Measurements from ENCODE around the gene CYTH1. TPM values are rescaled to one million over a fixed set of nuclear protein-coding genes. Genes with fewer than 3 reads are reported as not detected.

The CYTH1 gene
- polyA plus RNA-seq, 1 donor from 2014 or later, result 120 TPM

DNA sequence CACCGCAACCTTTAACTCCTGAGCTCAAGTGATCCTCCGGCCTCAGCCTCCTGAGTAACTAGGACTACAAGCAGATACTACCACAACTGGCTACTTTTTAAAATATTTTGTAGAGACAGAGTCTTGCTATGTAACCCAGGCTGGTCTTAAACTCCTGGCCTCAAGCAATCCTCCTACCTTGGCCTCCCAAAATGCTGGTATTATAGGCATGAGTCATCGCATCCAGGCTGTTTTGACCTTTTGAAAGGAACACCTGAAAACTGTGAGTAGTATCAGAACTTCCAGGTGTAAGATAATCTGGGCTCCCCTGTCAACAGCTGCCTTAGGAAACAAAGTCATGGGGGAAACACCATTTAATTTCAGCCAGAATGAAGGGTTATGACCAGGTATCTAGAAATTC, 77.5 kb downstream of the CYTH1 start:
- Histone ChIP-seq H3K36me3 (ENCODE audit: insufficient read depth, low read length) (no peaks in the 10 kb centered on the region), H3K4me3 (ENCODE audit: low read length) (no peak overlapping the region), H4K20me1 (ENCODE audit: insufficient read depth) (no peaks in the 10 kb centered on the region), H3K27me3 (ENCODE audit: insufficient read depth, low read depth, low read length) (no peaks in the 10 kb centered on the region), H3K9me2 (ENCODE audit: insufficient read depth, low read length) (no peaks in the 10 kb centered on the region), H3F3A (ENCODE audit: insufficient read depth, low read length, poor library complexity, severe bottlenecking) (no peaks in the 10 kb centered on the region), H3K4me2 (ENCODE audit: low read length) (no peak overlapping the region), H3K27ac (ENCODE audit: low read length) (no peak overlapping the region), H2AFZ (ENCODE audit: low read depth, low read length) (no peak overlapping the region), H3K79me2 (replicated peaks; ENCODE audit: insufficient read depth, low read length) (no peaks in the 10 kb centered on the region), H3K9me3 (ENCODE audit: low read length) (no peaks in the 10 kb centered on the region), H3K9ac (ENCODE audit: low read length) (no peak overlapping the region)
- TF ChIP-seq RAD21 (conservative IDR thresholded peaks at IDR 0.05) (no peak), EP300 (conservative IDR thresholded peaks at IDR 0.05; ENCODE audit: poor library complexity, severe bottlenecking) (no peak), REST (IDR thresholded peaks at IDR 0.05; ENCODE audit: borderline replicate concordance) (no peak), POLR2AphosphoS5 (IDR thresholded peaks at IDR 0.05) (no peak), TAF1 (IDR thresholded peaks at IDR 0.05; ENCODE audit: low read depth) (no peak), EZH2 (IDR thresholded peaks at IDR 0.05; ENCODE audit: borderline replicate concordance, insufficient read depth, low read length, poor library complexity, severe bottlenecking) (no peak), MXI1 (conservative IDR thresholded peaks at IDR 0.05; ENCODE audit: poor library complexity, severe bottlenecking) (no peak), SMC3 (conservative IDR thresholded peaks at IDR 0.05; ENCODE audit: poor library complexity) (no peak)
- TF ChIP-seq, protein P1, sequence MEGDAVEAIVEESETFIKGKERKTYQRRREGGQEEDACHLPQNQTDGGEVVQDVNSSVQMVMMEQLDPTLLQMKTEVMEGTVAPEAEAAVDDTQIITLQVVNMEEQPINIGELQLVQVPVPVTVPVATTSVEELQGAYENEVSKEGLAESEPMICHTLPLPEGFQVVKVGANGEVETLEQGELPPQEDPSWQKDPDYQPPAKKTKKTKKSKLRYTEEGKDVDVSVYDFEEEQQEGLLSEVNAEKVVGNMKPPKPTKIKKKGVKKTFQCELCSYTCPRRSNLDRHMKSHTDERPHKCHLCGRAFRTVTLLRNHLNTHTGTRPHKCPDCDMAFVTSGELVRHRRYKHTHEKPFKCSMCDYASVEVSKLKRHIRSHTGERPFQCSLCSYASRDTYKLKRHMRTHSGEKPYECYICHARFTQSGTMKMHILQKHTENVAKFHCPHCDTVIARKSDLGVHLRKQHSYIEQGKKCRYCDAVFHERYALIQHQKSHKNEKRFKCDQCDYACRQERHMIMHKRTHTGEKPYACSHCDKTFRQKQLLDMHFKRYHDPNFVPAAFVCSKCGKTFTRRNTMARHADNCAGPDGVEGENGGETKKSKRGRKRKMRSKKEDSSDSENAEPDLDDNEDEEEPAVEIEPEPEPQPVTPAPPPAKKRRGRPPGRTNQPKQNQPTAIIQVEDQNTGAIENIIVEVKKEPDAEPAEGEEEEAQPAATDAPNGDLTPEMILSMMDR (IDR thresholded peaks at IDR 0.05; ENCODE audit: poor library complexity, severe bottlenecking), result no peak

DNA sequence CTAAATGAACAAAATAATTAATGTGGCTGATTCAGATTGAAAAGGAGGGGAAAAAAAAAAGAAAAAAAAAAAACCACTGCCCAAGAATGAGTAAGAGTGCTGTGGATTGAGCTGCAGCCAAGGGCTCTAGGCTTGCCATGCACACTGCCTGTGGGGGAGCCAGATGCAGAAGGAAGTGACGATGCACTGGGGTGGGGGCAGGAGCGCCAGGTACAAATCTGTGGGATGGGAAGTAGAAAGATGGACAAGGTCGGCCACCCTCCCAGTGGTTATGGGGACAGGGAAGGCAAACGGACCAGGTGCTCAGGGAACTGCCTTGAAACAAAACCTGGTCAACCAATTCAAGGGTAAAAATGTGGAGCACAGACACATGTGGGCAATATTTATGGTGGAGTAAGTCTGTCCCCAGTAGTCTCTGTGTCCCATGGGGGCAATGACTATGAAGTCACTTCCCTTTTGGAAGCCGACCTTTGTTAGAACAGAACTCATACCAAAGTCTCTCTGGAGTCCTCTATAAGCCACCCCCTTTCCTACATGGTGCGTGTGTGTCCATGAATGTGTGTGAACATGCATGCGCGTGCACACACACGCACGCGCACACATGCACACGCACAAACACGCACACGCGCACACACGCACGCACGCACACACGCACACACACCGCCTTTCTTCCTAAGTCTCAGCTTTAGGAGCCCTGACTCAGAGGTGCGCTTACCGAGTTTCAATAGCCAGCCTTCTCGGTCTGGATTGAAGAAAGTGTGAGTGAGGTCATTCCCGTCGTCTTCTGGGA, 84.3 kb downstream of the CYTH1 start:
- no peaks in the 10 kb centered on the region for H3F3A ChIP-seq (ENCODE audit: insufficient read depth, low read length, poor library complexity, severe bottlenecking)
- no peaks in the 10 kb centered on the region for H3K9me3 ChIP-seq (ENCODE audit: low read length)
- H2AFZ ChIP-seq (ENCODE audit: low read depth, low read length), result no peak overlapping the region
- H4K20me1 ChIP-seq (ENCODE audit: insufficient read depth), result no peaks in the 10 kb centered on the region
- no peaks in the 10 kb centered on the region for H3K9me2 ChIP-seq (ENCODE audit: insufficient read depth, low read length)
- H3K9ac ChIP-seq (ENCODE audit: low read length), result no peak overlapping the region
- no peak for TF ChIP-seq SMC3 (conservative IDR thresholded peaks at IDR 0.05; ENCODE audit: poor library complexity)
- no peak for TF ChIP-seq EZH2 (IDR thresholded peaks at IDR 0.05; ENCODE audit: borderline replicate concordance, insufficient read depth, low read length, poor library complexity, severe bottlenecking)
- no peak for TF ChIP-seq REST (IDR thresholded peaks at IDR 0.05; ENCODE audit: borderline replicate concordance)
- no peak for TF ChIP-seq TAF1 (IDR thresholded peaks at IDR 0.05; ENCODE audit: low read depth)
- TF ChIP-seq, protein P1 (IDR thresholded peaks at IDR 0.05; ENCODE audit: poor library complexity, severe bottlenecking), result no peak
- no peak for TF ChIP-seq POLR2AphosphoS5 (IDR thresholded peaks at IDR 0.05)
- TF ChIP-seq EP300 (conservative IDR thresholded peaks at IDR 0.05; ENCODE audit: poor library complexity, severe bottlenecking), result no peak
- TF ChIP-seq RAD21 (conservative IDR thresholded peaks at IDR 0.05), result no peak
- no peak for TF ChIP-seq MXI1 (conservative IDR thresholded peaks at IDR 0.05; ENCODE audit: poor library complexity, severe bottlenecking)
- H3K27ac ChIP-seq (ENCODE audit: low read length), result no peak overlapping the region
- peaks cover 6% of the 10 kb centered on the region for H3K36me3 ChIP-seq (ENCODE audit: insufficient read depth, low read length)
- H3K4me3 ChIP-seq (ENCODE audit: low read length), result no peak overlapping the region
- H3K27me3 ChIP-seq (ENCODE audit: insufficient read depth, low read depth, low read length), result no peaks in the 10 kb centered on the region
- H3K79me2 ChIP-seq (replicated peaks; ENCODE audit: insufficient read depth, low read length), result no peaks in the 10 kb centered on the region
- H3K4me2 ChIP-seq (ENCODE audit: low read length), result no peak overlapping the region

Measured in neural cell (in vitro differentiated cells).